K562 (cell line): ENCODE results near the gene CPED1. TPM values are rescaled to one million over a fixed set of nuclear protein-coding genes. Genes with fewer than 3 reads are reported as not detected.

Source experiments
- ARID2 ChIP-seq: fragments of 450-650 bp; IDR thresholded peaks from 2 replicates; pipeline ENCODE4 v1.6.1; 2017; ENCODE audit warnings: antibody characterized with exemption, mild to moderate bottlenecking
- CCAR2 ChIP-seq: fragments of 200-400 bp; formaldehyde crosslinking; IDR thresholded peaks from 2 replicates; pipeline ENCODE4 v1.6.1; 2017; ENCODE audit warnings: mild to moderate bottlenecking, low read depth, low read length
- ETV5 ChIP-seq: sonication (generic); formaldehyde crosslinking; IDR thresholded peaks from 2 replicates; pipeline ENCODE4 v1.4.0; 2020; ENCODE audit warnings: low read depth, mild to moderate bottlenecking, missing genetic modification reagents
- FOXK1 ChIP-seq: sonication (generic); formaldehyde crosslinking; IDR thresholded peaks from 2 replicates; pipeline ENCODE4 v1.8.0; 2022; ENCODE audit warnings: missing genetic modification reagents, mild to moderate bottlenecking, borderline replicate concordance
- HLTF ChIP-seq: fragments of 450-650 bp; IDR thresholded peaks from 2 replicates; pipeline ENCODE4 v1.6.1; 2016
- MAZ ChIP-seq, 2 experiments: fragments of 450-650 bp in 1 of 2; sonication (generic) in 1 of 2; formaldehyde crosslinking; IDR thresholded peaks in 1 of 2; conservative IDR thresholded peaks in 1 of 2; 2 replicates each; pipeline versions ENCODE4 v1.4.0 to v1.5.0; 2020; ENCODE audit warnings: mild to moderate bottlenecking in 1 of 2, missing genetic modification reagents in 1 of 2
- MYNN ChIP-seq, 2 experiments: sonication (generic); formaldehyde crosslinking in 1 of 2; IDR thresholded peaks; 2 replicates each; pipeline versions ENCODE4 v1.5.0 to v1.6.1; 2016 to 2020; ENCODE audit warnings: antibody characterized with exemption in 1 of 2, missing genetic modification reagents in 1 of 2
- PTBP1 ChIP-seq: fragments of 200-400 bp; formaldehyde crosslinking; IDR thresholded peaks from 2 replicates; pipeline ENCODE4 v1.6.1; 2017; ENCODE audit warnings: low read depth, low read length
- RFX7 ChIP-seq: fragments of 250-450 bp; sonication (Bioruptor Pico); IDR thresholded peaks from 2 replicates; pipeline ENCODE4 v1.5.1; 2021; ENCODE audit warnings: mild to moderate bottlenecking
- SETDB1 ChIP-seq: IDR thresholded peaks from one replicate; pipeline ENCODE4 v1.6.1; 2012; ENCODE audit warnings: low read length, control low read depth, inconsistent platforms
- SRSF7 ChIP-seq: fragments of 200-400 bp; formaldehyde crosslinking; optimal IDR thresholded peaks from 2 replicates; pipeline ENCODE3; 2017; ENCODE audit warnings: mild to moderate bottlenecking, low read depth, low read length
- TAF1 ChIP-seq: IDR thresholded peaks from 2 replicates; pipeline ENCODE4 v1.6.1; 2011; ENCODE audit warnings: mild to moderate bottlenecking, low read length, moderate library complexity; ENCODE audit not compliant: insufficient read depth, control insufficient read depth, severe bottlenecking; ENCODE audit errors: extremely low read depth
- TGIF2 ChIP-seq: sonication (generic); formaldehyde crosslinking; IDR thresholded peaks from 2 replicates; pipeline ENCODE4 v1.8.1; 2022; ENCODE audit warnings: mild to moderate bottlenecking, missing genetic modification reagents, moderate library complexity
- ZNF41 ChIP-seq: fragments of 250-450 bp; sonication (Bioruptor Pico); conservative IDR thresholded peaks from 2 replicates; pipeline ENCODE4 v1.4.0; 2020; ENCODE audit warnings: mild to moderate bottlenecking
- polyA plus RNA-seq, 8 experiments: library from polyadenylated mRNA; depleted of rRNA in 4 of 8; stranded (reverse) in 5 of 8; unstranded in 3 of 8; fragments of >200 nt; fragmentation: Nextera tagmentation in 2 of 8; fragmentation: Illumina TruSeq in 1 of 8; extraction: Ambion mirVana in 2 of 8; extraction: Trizol in 1 of 8; gene quantifications; 2 replicates each; pipeline versions ENCODE4 v1.2.1 to v1.2.3, GENCODE V29; 2011 to 2014; ENCODE audit warnings: inconsistent platforms in 1 of 8, missing spikeins in 1 of 8
- total RNA-seq, 7 experiments: library from RNA; depleted of rRNA in 6 of 7; stranded (reverse); fragments of >200 nt in 6 of 7; fragmentation: Illumina TruSeq in 2 of 7; extraction: Trizol in 2 of 7; gene quantifications; 2 replicates each; pipeline versions ENCODE4 v1.2.1 to v1.2.3, GENCODE V29; 2011 to 2021; ENCODE audit warnings: low replicate concordance in 1 of 7
- TF ChIP-seq, protein P1 (sequence below): sonication (generic); formaldehyde crosslinking; IDR thresholded peaks from 2 replicates; pipeline ENCODE4 v1.8.0; 2023; ENCODE audit warnings: missing genetic modification reagents, mild to moderate bottlenecking, borderline replicate concordance
- TF ChIP-seq, protein P2 (sequence below): fragments of 450-650 bp; IDR thresholded peaks from 2 replicates; pipeline ENCODE4 v1.6.1; 2018; ENCODE audit not compliant: partially characterized antibody
- TF ChIP-seq, protein P3 (sequence below): fragments of 450-650 bp; IDR thresholded peaks from 2 replicates; pipeline ENCODE4 v1.6.1; 2018; ENCODE audit warnings: mild to moderate bottlenecking, low read depth; ENCODE audit not compliant: partially characterized antibody

The CPED1 gene
- total and polyA plus RNA-seq, 9 of the 15 experiments (the other 6 are each of a cell fraction or from before 2014, with no cell fraction given): 195 to 393 (median 290) TPM

DNA sequence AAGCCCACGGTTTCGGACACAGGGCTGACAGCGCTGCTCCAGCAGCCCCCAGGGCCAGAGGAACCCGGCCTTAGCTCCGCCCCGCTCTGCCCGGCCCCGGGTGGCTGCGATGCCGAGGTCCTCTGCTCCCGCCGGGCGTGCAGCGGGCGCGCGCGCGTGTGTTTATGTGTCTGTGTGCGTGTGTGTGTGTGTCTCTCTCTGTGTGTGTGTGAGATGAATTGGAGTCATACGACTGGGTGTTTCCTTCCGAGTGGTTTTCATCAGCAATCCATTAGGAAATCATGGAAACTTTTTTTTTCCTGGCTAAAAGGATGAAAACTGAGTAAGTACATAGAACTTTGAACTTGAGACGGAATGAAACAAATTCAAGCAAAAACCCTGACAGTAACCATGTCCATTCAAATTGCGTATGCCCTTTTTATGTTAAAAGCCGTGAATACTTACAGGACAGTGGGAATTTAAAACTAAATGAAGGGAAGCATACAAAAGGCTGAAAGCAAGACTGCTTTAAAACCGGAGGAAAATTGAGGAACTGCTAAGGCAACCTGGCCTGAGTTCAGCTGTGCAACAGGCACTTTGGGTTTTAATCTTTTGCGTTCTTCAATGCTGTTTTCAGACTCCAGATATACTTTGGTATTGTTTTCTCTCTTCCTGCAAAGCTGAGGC lies at the start of gene CPED1 (continued):
- TF ChIP-seq, protein P1, sequence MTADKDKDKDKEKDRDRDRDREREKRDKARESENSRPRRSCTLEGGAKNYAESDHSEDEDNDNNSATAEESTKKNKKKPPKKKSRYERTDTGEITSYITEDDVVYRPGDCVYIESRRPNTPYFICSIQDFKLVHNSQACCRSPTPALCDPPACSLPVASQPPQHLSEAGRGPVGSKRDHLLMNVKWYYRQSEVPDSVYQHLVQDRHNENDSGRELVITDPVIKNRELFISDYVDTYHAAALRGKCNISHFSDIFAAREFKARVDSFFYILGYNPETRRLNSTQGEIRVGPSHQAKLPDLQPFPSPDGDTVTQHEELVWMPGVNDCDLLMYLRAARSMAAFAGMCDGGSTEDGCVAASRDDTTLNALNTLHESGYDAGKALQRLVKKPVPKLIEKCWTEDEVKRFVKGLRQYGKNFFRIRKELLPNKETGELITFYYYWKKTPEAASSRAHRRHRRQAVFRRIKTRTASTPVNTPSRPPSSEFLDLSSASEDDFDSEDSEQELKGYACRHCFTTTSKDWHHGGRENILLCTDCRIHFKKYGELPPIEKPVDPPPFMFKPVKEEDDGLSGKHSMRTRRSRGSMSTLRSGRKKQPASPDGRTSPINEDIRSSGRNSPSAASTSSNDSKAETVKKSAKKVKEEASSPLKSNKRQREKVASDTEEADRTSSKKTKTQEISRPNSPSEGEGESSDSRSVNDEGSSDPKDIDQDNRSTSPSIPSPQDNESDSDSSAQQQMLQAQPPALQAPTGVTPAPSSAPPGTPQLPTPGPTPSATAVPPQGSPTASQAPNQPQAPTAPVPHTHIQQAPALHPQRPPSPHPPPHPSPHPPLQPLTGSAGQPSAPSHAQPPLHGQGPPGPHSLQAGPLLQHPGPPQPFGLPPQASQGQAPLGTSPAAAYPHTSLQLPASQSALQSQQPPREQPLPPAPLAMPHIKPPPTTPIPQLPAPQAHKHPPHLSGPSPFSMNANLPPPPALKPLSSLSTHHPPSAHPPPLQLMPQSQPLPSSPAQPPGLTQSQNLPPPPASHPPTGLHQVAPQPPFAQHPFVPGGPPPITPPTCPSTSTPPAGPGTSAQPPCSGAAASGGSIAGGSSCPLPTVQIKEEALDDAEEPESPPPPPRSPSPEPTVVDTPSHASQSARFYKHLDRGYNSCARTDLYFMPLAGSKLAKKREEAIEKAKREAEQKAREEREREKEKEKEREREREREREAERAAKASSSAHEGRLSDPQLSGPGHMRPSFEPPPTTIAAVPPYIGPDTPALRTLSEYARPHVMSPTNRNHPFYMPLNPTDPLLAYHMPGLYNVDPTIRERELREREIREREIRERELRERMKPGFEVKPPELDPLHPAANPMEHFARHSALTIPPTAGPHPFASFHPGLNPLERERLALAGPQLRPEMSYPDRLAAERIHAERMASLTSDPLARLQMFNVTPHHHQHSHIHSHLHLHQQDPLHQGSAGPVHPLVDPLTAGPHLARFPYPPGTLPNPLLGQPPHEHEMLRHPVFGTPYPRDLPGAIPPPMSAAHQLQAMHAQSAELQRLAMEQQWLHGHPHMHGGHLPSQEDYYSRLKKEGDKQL (CRISPR knock-in tag): no peak
- peak; percentile 32 to 80; a peak in 3 of 4 replicates for TF ChIP-seq MAZ (CRISPR knock-in tag; conservative IDR thresholded peaks at IDR 0.05 in 1 of 2, IDR thresholded peaks at IDR 0.05 in 1 of 2)
- no peak for TF ChIP-seq ARID2
- no peak; the same call in 1 of the 2 replicates for TF ChIP-seq HLTF
- TF ChIP-seq PTBP1: no peak
- no peak for TF ChIP-seq ZNF41 (CRISPR knock-in tag)
- no peak for TF ChIP-seq CCAR2
- TF ChIP-seq FOXK1: no peak
- TF ChIP-seq, protein P2, sequence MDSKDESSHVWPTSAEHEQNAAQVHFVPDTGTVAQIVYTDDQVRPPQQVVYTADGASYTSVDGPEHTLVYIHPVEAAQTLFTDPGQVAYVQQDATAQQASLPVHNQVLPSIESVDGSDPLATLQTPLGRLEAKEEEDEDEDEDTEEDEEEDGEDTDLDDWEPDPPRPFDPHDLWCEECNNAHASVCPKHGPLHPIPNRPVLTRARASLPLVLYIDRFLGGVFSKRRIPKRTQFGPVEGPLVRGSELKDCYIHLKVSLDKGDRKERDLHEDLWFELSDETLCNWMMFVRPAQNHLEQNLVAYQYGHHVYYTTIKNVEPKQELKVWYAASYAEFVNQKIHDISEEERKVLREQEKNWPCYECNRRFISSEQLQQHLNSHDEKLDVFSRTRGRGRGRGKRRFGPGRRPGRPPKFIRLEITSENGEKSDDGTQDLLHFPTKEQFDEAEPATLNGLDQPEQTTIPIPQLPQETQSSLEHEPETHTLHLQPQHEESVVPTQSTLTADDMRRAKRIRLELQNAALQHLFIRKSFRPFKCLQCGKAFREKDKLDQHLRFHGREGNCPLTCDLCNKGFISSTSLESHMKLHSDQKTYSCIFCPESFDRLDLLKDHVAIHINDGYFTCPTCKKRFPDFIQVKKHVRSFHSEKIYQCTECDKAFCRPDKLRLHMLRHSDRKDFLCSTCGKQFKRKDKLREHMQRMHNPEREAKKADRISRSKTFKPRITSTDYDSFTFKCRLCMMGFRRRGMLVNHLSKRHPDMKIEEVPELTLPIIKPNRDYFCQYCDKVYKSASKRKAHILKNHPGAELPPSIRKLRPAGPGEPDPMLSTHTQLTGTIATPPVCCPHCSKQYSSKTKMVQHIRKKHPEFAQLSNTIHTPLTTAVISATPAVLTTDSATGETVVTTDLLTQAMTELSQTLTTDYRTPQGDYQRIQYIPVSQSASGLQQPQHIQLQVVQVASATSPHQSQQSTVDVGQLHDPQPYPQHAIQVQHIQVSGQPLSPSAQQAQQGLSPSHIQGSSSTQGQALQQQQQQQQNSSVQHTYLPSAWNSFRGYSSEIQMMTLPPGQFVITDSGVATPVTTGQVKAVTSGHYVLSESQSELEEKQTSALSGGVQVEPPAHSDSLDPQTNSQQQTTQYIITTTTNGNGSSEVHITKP: no peak
- TF ChIP-seq ETV5: peak; percentile 56; the same call in 1 of the 2 replicates
- TF ChIP-seq TGIF2 (CRISPR knock-in tag): no peak
- no peak for TF ChIP-seq SRSF7
- TF ChIP-seq, protein P3, sequence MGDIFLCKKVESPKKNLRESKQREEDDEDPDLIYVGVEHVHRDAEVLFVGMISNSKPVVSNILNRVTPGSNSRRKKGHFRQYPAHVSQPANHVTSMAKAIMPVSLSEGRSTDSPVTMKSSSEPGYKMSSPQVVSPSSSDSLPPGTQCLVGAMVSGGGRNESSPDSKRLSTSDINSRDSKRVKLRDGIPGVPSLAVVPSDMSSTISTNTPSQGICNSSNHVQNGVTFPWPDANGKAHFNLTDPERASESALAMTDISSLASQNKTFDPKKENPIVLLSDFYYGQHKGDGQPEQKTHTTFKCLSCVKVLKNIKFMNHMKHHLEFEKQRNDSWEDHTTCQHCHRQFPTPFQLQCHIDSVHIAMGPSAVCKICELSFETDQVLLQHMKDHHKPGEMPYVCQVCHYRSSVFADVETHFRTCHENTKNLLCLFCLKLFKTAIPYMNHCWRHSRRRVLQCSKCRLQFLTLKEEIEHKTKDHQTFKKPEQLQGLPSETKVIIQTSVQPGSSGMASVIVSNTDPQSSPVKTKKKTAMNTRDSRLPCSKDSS: no peak
- peak; percentile 64 for TF ChIP-seq TAF1
- TF ChIP-seq SETDB1: no peak
- peak; percentile 80; the same call in 1 of the 2 replicates for TF ChIP-seq MYNN (IDR thresholded peaks at IDR 0.05)
- no peak for TF ChIP-seq MYNN (CRISPR knock-in tag; IDR thresholded peaks at IDR 0.05)
- TF ChIP-seq RFX7 (CRISPR knock-in tag): no peak
